ENCODE results near the gene MELK. TPM values are rescaled to one million over a fixed set of nuclear protein-coding genes. Genes with fewer than 3 reads are reported as not detected.

The MELK gene
- total and polyA plus RNA-seq, 2 donors (not counting 3 experiments of a cell fraction or from before 2014, with no cell fraction given) = 19.1 to 52.1 TPM

GRCh38 chr9:36677611-36678010, 104.9 kb downstream of the MELK start:
- no peaks in the 10 kb centered on the region for H3K4me1 ChIP-seq (ENCODE audit: control insufficient read depth, extremely low read depth, insufficient read depth, low read length)
- POLR2A ChIA-PET = no interaction called here
- no peaks in the 10 kb centered on the region for H3K9me3 ChIP-seq (replicated peaks; ENCODE audit: control insufficient read depth, insufficient read depth, low read length)
- H3K27me3 ChIP-seq (ENCODE audit: control insufficient read depth in 2 of 2, insufficient read depth in 2 of 2, low read length in 2 of 2) = no peaks in the 10 kb centered on the region
- H3K9me1 ChIP-seq (replicated peaks; ENCODE audit: control insufficient read depth, extremely low read depth, insufficient read depth, low read length) = no peaks in the 10 kb centered on the region
- dilution Hi-C loops (cut with MboI; ENCODE audit: extremely low pct_ligation_motif_present, low sequenced_read_pairs) = no loop called here
- FAIRE-seq (no peak), DNase-seq (ENCODE audit: low read depth, low spot score) (peak; percentile 7)
- no peak overlapping the region for H3K4me3 ChIP-seq (replicated peaks in 1 of 3; ENCODE audit: insufficient read depth in 1 of 3, low read depth in 1 of 3, low read length in 3 of 3)
- no TSS peak for BruUV-seq (replicated peaks)
- CTCF ChIA-PET = interaction anchor here (1.1 to 1.6 kb wide), 4 partner anchors 11 to 51 kb away, joined by 3 to 8 read pairs (median 6); no protein-coding TSS in a partner anchor
- no peak overlapping the region for H2AFZ ChIP-seq (ENCODE audit: low read depth, low read length)
- no peaks in the 10 kb centered on the region for H4K20me1 ChIP-seq (replicated peaks; ENCODE audit: control insufficient read depth, extremely low read depth, insufficient read depth, low read length)
- H3K27ac ChIP-seq (ENCODE audit: insufficient read depth, low read depth, low read length) = no peak overlapping the region
- no peak overlapping the region for H3K4me2 ChIP-seq (ENCODE audit: insufficient read depth, low read length)
- no peak overlapping the region for H3K9ac ChIP-seq (replicated peaks; ENCODE audit: extremely low read depth, insufficient read depth, low read length)
- H3K79me2 ChIP-seq (ENCODE audit: control insufficient read depth, insufficient read depth, low read length) = peaks cover 2% of the 10 kb centered on the region
- no peak for TF ChIP-seq CTCF (IDR thresholded peaks at IDR 0.05; ENCODE audit: extremely low read depth in 1 of 2, insufficient read depth in 1 of 2, low read depth in 1 of 2, low read length in 2 of 2)
- no peak for TF ChIP-seq MYC (IDR thresholded peaks at IDR 0.05; ENCODE audit: low read depth, low read length)
- TF ChIP-seq MAX (IDR thresholded peaks at IDR 0.05; ENCODE audit: insufficient read depth, insufficient read length) = no peak
- no peak for TF ChIP-seq POLR2AphosphoS5 (IDR thresholded peaks at IDR 0.05; ENCODE audit: insufficient read depth, low read depth, low read length)
- no peak for TF ChIP-seq GATA2 (IDR thresholded peaks at IDR 0.05; ENCODE audit: insufficient read depth, insufficient read length, low read depth, low read length)
- no peak for TF ChIP-seq EZH2 (IDR thresholded peaks at IDR 0.05; ENCODE audit: borderline replicate concordance, low read depth, low read length, severe bottlenecking)
- TF ChIP-seq FOS (IDR thresholded peaks at IDR 0.05; ENCODE audit: borderline replicate concordance, insufficient read depth, low read length) = no peak
- TF ChIP-seq POLR2A (IDR thresholded peaks at IDR 0.05; ENCODE audit: low read depth, low read length) = no peak
- TF ChIP-seq JUN (IDR thresholded peaks at IDR 0.05; ENCODE audit: borderline replicate concordance, insufficient read depth, insufficient read length, low read depth) = no peak
- peaks cover 0 to 8% of the 10 kb centered on the region in 2 experiments for H3K36me3 ChIP-seq (ENCODE audit: control insufficient read depth in 2 of 2, extremely low read depth in 1 of 2, insufficient read depth in 2 of 2, low read length in 2 of 2)
- intact Hi-C loops (cut with micrococcal nuclease) = no loop called here

All from endothelial cell of umbilical vein (primary cell).